ENCODE results near the gene LLCFC1. TPM values are rescaled to one million over a fixed set of nuclear protein-coding genes. Genes with fewer than 3 reads are reported as not detected.

LLCFC1 gene
- total and polyA plus RNA-seq, 2 of the 13 experiments (the other 11 are each of a cell fraction or from before 2014, with no cell fraction given), result not detected

DNA sequence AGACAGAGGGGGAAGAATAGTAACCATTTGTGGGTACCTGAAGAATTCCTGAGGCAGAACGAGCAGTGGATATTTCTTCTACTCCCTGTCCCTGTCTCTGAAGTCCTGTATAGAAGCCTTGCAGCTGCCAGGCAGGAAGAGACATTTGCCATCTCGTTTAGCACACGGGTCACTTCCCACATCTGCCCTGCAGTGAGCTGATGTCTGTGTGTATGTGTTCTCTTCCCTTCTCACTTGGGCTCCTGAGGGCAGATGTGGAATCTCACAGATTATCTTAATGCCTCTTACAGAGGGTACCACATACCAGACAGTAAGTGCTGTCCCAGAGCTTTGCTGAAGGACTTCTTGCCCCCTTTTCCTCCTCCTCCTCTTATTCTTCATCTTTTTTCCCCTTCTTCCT, 39.6 kb upstream of the LLCFC1 start:
- WGBS (ENCODE audit: low lambda C conversion rate), result 0% methylated on average over 3 of the region's 3 CpGs
- POLR2A ChIA-PET, result no interaction called here
- in situ Hi-C loops (cut with HindIII; ENCODE audit: extremely low pct_ligation_motif_present, low pct_unique_long_range_greater_than_20kb), result no loop called here

DNA sequence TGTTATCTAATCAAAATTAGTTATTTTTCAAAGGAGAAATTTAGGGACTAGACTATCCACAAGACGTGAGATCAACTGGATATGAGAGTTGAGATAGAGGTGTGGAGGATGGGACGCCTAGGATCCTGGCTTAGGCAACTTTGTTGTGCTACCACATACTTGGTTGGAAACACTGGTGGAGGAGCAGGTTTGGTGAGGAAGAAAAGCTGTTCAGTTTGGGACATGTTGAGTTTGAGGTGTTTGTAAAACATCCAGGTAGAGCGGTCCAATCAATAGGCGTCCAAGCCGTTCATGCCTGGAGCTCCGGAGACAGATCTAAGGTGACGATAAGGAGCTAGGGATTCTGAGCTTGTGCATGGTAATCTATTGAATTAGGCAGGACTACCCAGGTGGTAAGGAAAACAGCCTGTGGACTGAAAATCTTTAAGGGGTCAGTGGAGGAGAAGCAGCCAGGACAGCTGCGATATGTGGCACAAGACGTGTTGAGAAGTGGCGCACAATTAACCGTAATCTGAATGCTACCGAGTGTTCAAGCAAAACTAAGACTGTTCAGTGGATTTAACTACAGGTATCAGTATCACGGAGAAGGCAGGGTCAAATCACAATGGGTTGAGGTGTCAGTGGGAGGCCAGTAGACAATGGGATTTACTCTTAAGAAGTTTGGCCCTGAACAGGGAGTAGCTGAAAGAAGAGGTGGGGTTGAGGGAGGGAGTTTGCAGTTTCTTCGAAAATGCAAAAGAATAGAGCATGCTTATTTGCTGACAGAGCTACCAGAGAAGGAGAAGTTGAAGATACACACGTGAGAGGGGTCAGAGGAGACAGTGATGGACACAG, 37.6 kb upstream of the LLCFC1 start:
- WGBS (ENCODE audit: low lambda C conversion rate), result 37% methylated on average over 15 of the region's 15 CpGs
- Histone ChIP-seq H4K20me1 (ENCODE audit: insufficient read depth, low read length) (no peaks in the 10 kb centered on the region), H3K4me2 (ENCODE audit: low read depth, low read length) (no peak overlapping the region), H3K27me3 (ENCODE audit: control insufficient read depth in 1 of 2, insufficient read depth in 2 of 2, low read length in 2 of 2) (no peaks in the 10 kb centered on the region), H3K4me3 (replicated peaks in 1 of 3; ENCODE audit: insufficient read depth in 1 of 3, low read depth in 2 of 3, low read length in 3 of 3) (no peak overlapping the region), H3K36me3 (replicated peaks in 1 of 2; ENCODE audit: control insufficient read depth in 1 of 2, insufficient read depth in 2 of 2, low read length in 2 of 2) (no peaks in the 10 kb centered on the region), H3K9me3 (ENCODE audit: low read length) (peaks cover 7% of the 10 kb centered on the region), H3K4me1 (ENCODE audit: insufficient read depth, low read length) (no peaks in the 10 kb centered on the region), H3K79me2 (ENCODE audit: insufficient read depth, low read length) (no peaks in the 10 kb centered on the region), H3K9ac (ENCODE audit: insufficient read depth, low read depth, low read length) (no peak overlapping the region), H2AFZ (ENCODE audit: low read length) (no peak overlapping the region), H3K27ac (ENCODE audit: extremely low read length, insufficient read depth, low read length) (no peak overlapping the region)
- in situ Hi-C loops (cut with HindIII; ENCODE audit: extremely low pct_ligation_motif_present, low pct_unique_long_range_greater_than_20kb), result no loop called here
- intact Hi-C loops (cut with micrococcal nuclease; ENCODE audit: unreplicated experiment), result no loop called here
- POLR2A ChIA-PET, result no interaction called here
- BruUV-seq (replicated peaks), result no TSS peak
- ATAC-seq (no peak), FAIRE-seq (no peak), DNase-seq (ENCODE audit: low spot score) (no peak)
- CTCF ChIA-PET (ENCODE audit: low intra/inter-chr PET ratio, low total read pairs), result no interaction called here
- TF ChIP-seq, protein P1, sequence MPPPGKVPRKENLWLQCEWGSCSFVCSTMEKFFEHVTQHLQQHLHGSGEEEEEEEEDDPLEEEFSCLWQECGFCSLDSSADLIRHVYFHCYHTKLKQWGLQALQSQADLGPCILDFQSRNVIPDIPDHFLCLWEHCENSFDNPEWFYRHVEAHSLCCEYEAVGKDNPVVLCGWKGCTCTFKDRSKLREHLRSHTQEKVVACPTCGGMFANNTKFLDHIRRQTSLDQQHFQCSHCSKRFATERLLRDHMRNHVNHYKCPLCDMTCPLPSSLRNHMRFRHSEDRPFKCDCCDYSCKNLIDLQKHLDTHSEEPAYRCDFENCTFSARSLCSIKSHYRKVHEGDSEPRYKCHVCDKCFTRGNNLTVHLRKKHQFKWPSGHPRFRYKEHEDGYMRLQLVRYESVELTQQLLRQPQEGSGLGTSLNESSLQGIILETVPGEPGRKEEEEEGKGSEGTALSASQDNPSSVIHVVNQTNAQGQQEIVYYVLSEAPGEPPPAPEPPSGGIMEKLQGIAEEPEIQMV (CRISPR knock-in tag; IDR thresholded peaks at IDR 0.05; ENCODE audit: low read depth), result no peak
- TF ChIP-seq ZFY (CRISPR knock-in tag; IDR thresholded peaks at IDR 0.05) (no peak), ZNF343 (CRISPR knock-in tag; IDR thresholded peaks at IDR 0.05) (no peak), DR1 (CRISPR knock-in tag; IDR thresholded peaks at IDR 0.05) (no peak), CCDC6 (CRISPR knock-in tag; IDR thresholded peaks at IDR 0.05) (no peak), MAF1 (CRISPR knock-in tag; IDR thresholded peaks at IDR 0.05; ENCODE audit: borderline replicate concordance) (no peak), RBM22 (optimal IDR thresholded peaks at IDR 0.05; ENCODE audit: low read length) (no peak), FOSL1 (CRISPR knock-in tag; IDR thresholded peaks at IDR 0.05; ENCODE audit: borderline replicate concordance) (no peak), HCFC1 (IDR thresholded peaks at IDR 0.05; ENCODE audit: low read depth, low read length) (no peak), CBX1 (IDR thresholded peaks at IDR 0.05; ENCODE audit: low read depth) (no peak), AHR (CRISPR knock-in tag; IDR thresholded peaks at IDR 0.05) (no peak), NFE2L1 (CRISPR knock-in tag; IDR thresholded peaks at IDR 0.05; ENCODE audit: borderline replicate concordance) (no peak), SNRNP70 (IDR thresholded peaks at IDR 0.05; ENCODE audit: low read depth, low read length) (no peak)

More for the DNA sequence above, 39.6 kb upstream of the LLCFC1 start:
- H3K79me2 ChIP-seq (ENCODE audit: insufficient read depth, low read length), result no peaks in the 10 kb centered on the region
- ATAC-seq, result no peak
- no peaks in the 10 kb centered on the region for H3K36me3 ChIP-seq (replicated peaks in 1 of 2; ENCODE audit: control insufficient read depth in 1 of 2, insufficient read depth in 2 of 2, low read length in 2 of 2)
- no peak overlapping the region for H3K4me2 ChIP-seq (ENCODE audit: low read depth, low read length)
- TF ChIP-seq KDM5B (CRISPR knock-in tag; IDR thresholded peaks at IDR 0.05; ENCODE audit: borderline replicate concordance), result no peak
- TF ChIP-seq, protein P2, sequence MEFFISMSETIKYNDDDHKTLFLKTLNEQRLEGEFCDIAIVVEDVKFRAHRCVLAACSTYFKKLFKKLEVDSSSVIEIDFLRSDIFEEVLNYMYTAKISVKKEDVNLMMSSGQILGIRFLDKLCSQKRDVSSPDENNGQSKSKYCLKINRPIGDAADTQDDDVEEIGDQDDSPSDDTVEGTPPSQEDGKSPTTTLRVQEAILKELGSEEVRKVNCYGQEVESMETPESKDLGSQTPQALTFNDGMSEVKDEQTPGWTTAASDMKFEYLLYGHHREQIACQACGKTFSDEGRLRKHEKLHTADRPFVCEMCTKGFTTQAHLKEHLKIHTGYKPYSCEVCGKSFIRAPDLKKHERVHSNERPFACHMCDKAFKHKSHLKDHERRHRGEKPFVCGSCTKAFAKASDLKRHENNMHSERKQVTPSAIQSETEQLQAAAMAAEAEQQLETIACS (CRISPR knock-in tag; IDR thresholded peaks at IDR 0.05), result no peak
- TF ChIP-seq WIZ (CRISPR knock-in tag; IDR thresholded peaks at IDR 0.05), result no peak
- no peak for TF ChIP-seq EP300 (IDR thresholded peaks at IDR 0.05; ENCODE audit: low read depth in 2 of 2, low read length in 2 of 2)
- TF ChIP-seq EP300 (CRISPR knock-in tag; IDR thresholded peaks at IDR 0.05; ENCODE audit: borderline replicate concordance), result no peak
- no peak for TF ChIP-seq MIXL1 (CRISPR knock-in tag; IDR thresholded peaks at IDR 0.05)
- BruUV-seq (replicated peaks), result no TSS peak
- H3K9me3 ChIP-seq (ENCODE audit: low read length), result peaks cover 6% of the 10 kb centered on the region
- CTCF ChIA-PET (ENCODE audit: low intra/inter-chr PET ratio, low total read pairs), result no interaction called here
- no peak for DNase-seq (ENCODE audit: low spot score)
- no peak overlapping the region for H3K27ac ChIP-seq (ENCODE audit: extremely low read length, insufficient read depth, low read length)
- H3K9ac ChIP-seq (ENCODE audit: insufficient read depth, low read depth, low read length), result no peak overlapping the region
- H3K27me3 ChIP-seq (ENCODE audit: control insufficient read depth in 1 of 2, insufficient read depth in 2 of 2, low read length in 2 of 2), result no peaks in the 10 kb centered on the region; a peak in 1 of 5 replicates
- no peak for FAIRE-seq
- no peaks in the 10 kb centered on the region for H3K4me1 ChIP-seq (ENCODE audit: insufficient read depth, low read length)
- no peak overlapping the region for H3K4me3 ChIP-seq (replicated peaks in 1 of 3; ENCODE audit: insufficient read depth in 1 of 3, low read depth in 2 of 3, low read length in 3 of 3)
- no peaks in the 10 kb centered on the region for H4K20me1 ChIP-seq (ENCODE audit: insufficient read depth, low read length)
- intact Hi-C loops (cut with micrococcal nuclease; ENCODE audit: unreplicated experiment), result no loop called here
- no peak overlapping the region for H2AFZ ChIP-seq (ENCODE audit: low read length)

Data from HepG2 (cell line).